GM12878 (cell line): ENCODE data around the gene ARRDC1. TPM values are rescaled to one million over a fixed set of nuclear protein-coding genes. Genes with fewer than 3 reads are reported as not detected.
A peak's percentile ranks its signal among the peaks of the same experiment; 100 is the strongest.

Experiments used
- ATAC-seq: fragments of 200-7000 bp; cut with Tn5 transposase; 3 replicates; pipeline ENCODE4 v1.9.1; 2020; ENCODE audit warnings: mild to moderate bottlenecking, moderate library complexity
- BruUV-seq: library from RNA; stranded (reverse); fragments of 400-500 nt; replicated peaks from 2 replicates; lab custom pipeline; 2021; lab: Mats Ljungman, UMichigan
- CTCF ChIA-PET: fragments of 300-600 bp; sonication (Branson Sonifier 250); formaldehyde crosslinking; extraction: SDS; loops from one replicate; lab custom pipeline; 2021; ENCODE audit warnings: inconsistent platforms; lab: Yijun Ruan, JAX
- POLR2A ChIA-PET: fragments of 350-600 bp; formaldehyde crosslinking; extraction: SDS; loops from one replicate; lab custom pipeline; 2021; ENCODE audit warnings: inconsistent platforms; lab: Charles Lee
- RAD21 ChIA-PET: fragments of 300-600 bp; sonication (Branson Sonifier 250); formaldehyde crosslinking; loops from one replicate; lab custom pipeline; 2023; ENCODE audit warnings: antibody characterized with exemption; ENCODE audit not compliant: unreplicated experiment; lab: Charles Lee
- SMC1A ChIA-PET: fragments of 300-600 bp; sonication (Branson Sonifier 250); formaldehyde crosslinking; loops from one replicate; lab custom pipeline; 2023; ENCODE audit not compliant: unreplicated experiment, uncharacterized antibody; lab: Charles Lee
- DNase-seq: peaks from one replicate; pipeline ENCODE4 v3.0.0-alpha.2; 2011; ENCODE audit warnings: low read depth, low spot score
- FAIRE-seq: peaks from 3 replicates; lab custom pipeline; 2011; peaks lifted over from hg19 to GRCh38; lab: Jason Lieb, UNC
- H2AFZ ChIP-seq: 2 replicates; pipeline ENCODE4 v1.6.0; 2011; ENCODE audit warnings: low read depth, low read length, control low read depth; ENCODE audit not compliant: control insufficient read depth
- H3K27ac ChIP-seq: 2 replicates; pipeline ENCODE4 v1.5.1; 2011; ENCODE audit warnings: control low read depth; ENCODE audit not compliant: control insufficient read depth, insufficient read depth
- H3K27me3 ChIP-seq, 2 experiments: replicated peaks in 1 of 2; 2 replicates each; pipeline versions ENCODE4 v1.6.0 to v1.6.1; 2011; ENCODE audit warnings: low read length in 1 of 2; ENCODE audit not compliant: control insufficient read depth in 2 of 2, insufficient read depth in 2 of 2
- H3K36me3 ChIP-seq, 2 experiments: 2 replicates each; pipeline ENCODE4 v1.5.1; 2011; ENCODE audit warnings: low read length in 1 of 2; ENCODE audit not compliant: control insufficient read depth in 2 of 2, insufficient read depth in 2 of 2
- H3K4me1 ChIP-seq: 2 replicates; pipeline ENCODE4 v1.6.1; 2011; ENCODE audit warnings: mild to moderate bottlenecking, low read length, moderate library complexity, mixed read lengths; ENCODE audit not compliant: control insufficient read depth, insufficient read depth
- H3K4me2 ChIP-seq: 2 replicates; pipeline ENCODE4 v1.6.0; 2011; ENCODE audit warnings: control low read depth; ENCODE audit not compliant: control insufficient read depth, insufficient read depth
- H3K4me3 ChIP-seq: fragments of 200-600 bp; sonication (generic); 2 replicates; pipeline ENCODE4 v1.5.1; 2016
- H3K79me2 ChIP-seq: 2 replicates; pipeline ENCODE4 v1.6.0; 2011; ENCODE audit warnings: low read length; ENCODE audit not compliant: control insufficient read depth, insufficient read depth
- H3K9ac ChIP-seq: 2 replicates; pipeline ENCODE4 v1.8.0; 2011; ENCODE audit warnings: low read length, control low read depth, mixed read lengths; ENCODE audit not compliant: control insufficient read depth, insufficient read depth
- H3K9me3 ChIP-seq: replicated peaks from 3 replicates; pipeline ENCODE4 v1.5.1; 2011; ENCODE audit warnings: mild to moderate bottlenecking, low read length; ENCODE audit not compliant: control insufficient read depth, insufficient read depth
- H4K20me1 ChIP-seq: 2 replicates; pipeline ENCODE4 v1.6.0; 2011; ENCODE audit not compliant: control insufficient read depth, insufficient read depth
- CEBPB ChIP-seq, 2 experiments: fragments of 150-350 bp in 1 of 2; IDR thresholded peaks; 2 replicates each; pipeline ENCODE4 v1.6.1; 2012 to 2014; ENCODE audit warnings: low read depth in 2 of 2, low read length in 2 of 2, borderline replicate concordance in 1 of 2, inconsistent platforms in 1 of 2
- EED ChIP-seq: sonication (generic); IDR thresholded peaks from 2 replicates; pipeline ENCODE4 v1.6.1; 2016; ENCODE audit warnings: antibody characterized with exemption, low read depth
- MEF2B ChIP-seq: fragments of 450-650 bp; IDR thresholded peaks from 2 replicates; pipeline ENCODE4 v1.6.1; 2018; ENCODE audit warnings: mild to moderate bottlenecking, moderate library complexity; ENCODE audit not compliant: partially characterized antibody, poor library complexity, severe bottlenecking
- MLLT1 ChIP-seq: fragments of 450-650 bp; IDR thresholded peaks from 2 replicates; pipeline ENCODE4 v1.6.1; 2016; ENCODE audit warnings: mild to moderate bottlenecking
- MTA3 ChIP-seq: IDR thresholded peaks from 2 replicates; pipeline ENCODE4 v1.6.1; 2012; ENCODE audit warnings: low read length, inconsistent platforms, borderline replicate concordance
- MYB ChIP-seq: fragments of 150-350 bp; IDR thresholded peaks from 2 replicates; pipeline ENCODE4 v1.6.1; 2014; ENCODE audit warnings: mild to moderate bottlenecking, low read depth, low read length, borderline replicate concordance
- MYC ChIP-seq: IDR thresholded peaks from 2 replicates; pipeline ENCODE4 v1.6.1; 2011; ENCODE audit warnings: mild to moderate bottlenecking, low read length, moderate library complexity, inconsistent platforms; ENCODE audit not compliant: insufficient read depth, insufficient replicate concordance, insufficient read length, severe bottlenecking
- NFXL1 ChIP-seq: fragments of 450-650 bp; IDR thresholded peaks from 2 replicates; pipeline ENCODE4 v1.6.1; 2017; ENCODE audit warnings: antibody characterized with exemption, mild to moderate bottlenecking, borderline replicate concordance
- NFYA ChIP-seq: IDR thresholded peaks from 2 replicates; pipeline ENCODE4 v1.6.1; 2011; ENCODE audit warnings: low read depth, mild to moderate bottlenecking, low read length, improper control_type of control experiment, borderline replicate concordance
- NFYB ChIP-seq: IDR thresholded peaks from 2 replicates; pipeline ENCODE4 v1.6.1; 2011; ENCODE audit warnings: low read depth, mild to moderate bottlenecking, low read length, improper control_type of control experiment, moderate library complexity; ENCODE audit not compliant: insufficient read depth
- NR2F1 ChIP-seq: fragments of 450-650 bp; conservative IDR thresholded peaks from 2 replicates; pipeline ENCODE4 v1.6.1; 2017; ENCODE audit warnings: mild to moderate bottlenecking
- RELA ChIP-seq: fragments of 450-650 bp; IDR thresholded peaks from 2 replicates; pipeline ENCODE4 v1.8.0; 2014; ENCODE audit warnings: borderline replicate concordance; ENCODE audit not compliant: partially characterized antibody
- RFX5 ChIP-seq: IDR thresholded peaks from 2 replicates; pipeline ENCODE4 v1.6.1; 2011; ENCODE audit warnings: low read depth, low read length, improper control_type of control experiment
- SMAD5 ChIP-seq: IDR thresholded peaks from 2 replicates; pipeline ENCODE4 v1.6.1; 2016; ENCODE audit warnings: antibody characterized with exemption, low read depth
- SUPT20H ChIP-seq: IDR thresholded peaks from 2 replicates; pipeline ENCODE4 v1.6.1; 2011; ENCODE audit warnings: low read depth, mild to moderate bottlenecking, low read length, moderate library complexity, borderline replicate concordance; ENCODE audit not compliant: control insufficient read depth
- TARDBP ChIP-seq: IDR thresholded peaks from 2 replicates; pipeline ENCODE4 v1.6.1; 2016; ENCODE audit warnings: borderline replicate concordance
- WGBS: methylation state at CpG from one replicate; pipeline ENCODE4 v1.1.6; 2016; ENCODE audit warnings: low lambda C conversion rate; ENCODE audit not compliant: insufficient replicate concordance, insufficient coverage; ENCODE audit errors: missing lambda C conversion rate; 5-methylcytosine and 5-hydroxymethylcytosine counted together
- in situ Hi-C: fragments of 300-500 bp; cut with MboI; formaldehyde crosslinking; loops from 9 replicates; pipeline ENCODE4 v1.14.3; 2018; ENCODE audit warnings: mixed read lengths
- intact Hi-C: fragments of 100-400 bp; cut with micrococcal nuclease; formaldehyde crosslinking; loops from one replicate; pipeline ENCODE4 v1.14.2; 2022; ENCODE audit not compliant: unreplicated experiment
- polyA plus RNA-seq, 11 experiments: library from polyadenylated mRNA; depleted of rRNA in 4 of 11; unstranded in 6 of 11; stranded (reverse) in 5 of 11; fragments of >200 nt; fragmentation: Nextera tagmentation in 4 of 11; fragmentation: Illumina TruSeq in 1 of 11; extraction: Ambion mirVana in 4 of 11; extraction: Trizol in 1 of 11; gene quantifications; 1 replicate in 1 of 11; 2 replicates in 10 of 11; pipeline versions ENCODE4 v1.2.1 to v1.2.3, GENCODE V29; 2011 to 2016; ENCODE audit warnings: inconsistent platforms in 2 of 11, missing spikeins in 2 of 11, low read depth in 1 of 11
- total RNA-seq, 4 experiments: library from RNA; depleted of rRNA in 3 of 4; stranded (reverse); fragments of >200 nt in 3 of 4; fragmentation: Illumina TruSeq in 1 of 4; extraction: Trizol in 1 of 4; gene quantifications; 2 replicates each; pipeline versions ENCODE4 v1.2.1 to v1.2.3, GENCODE V29; 2013 to 2021
- TF ChIP-seq, protein P1 (sequence below): fragments of 150-350 bp; IDR thresholded peaks from 2 replicates; pipeline ENCODE4 v1.6.1; 2014; ENCODE audit warnings: mild to moderate bottlenecking, low read depth, low read length

ARRDC1 gene
- total and polyA plus RNA-seq, 10 of the 15 experiments (the other 5 are each of a cell fraction or from before 2014, with no cell fraction given), result 0.23 to 34.4 (median 20.9) TPM

GRCh38 chr9:137602661-137603060 is 2.8 kb upstream of the ARRDC1 start:
- intact Hi-C loops (no loop called here), in situ Hi-C loops (no loop called here)
- WGBS, result 1% methylated on average over 3 of the region's 3 CpGs
- H4K20me1 ChIP-seq, result no peaks in the 10 kb centered on the region
- H3K4me1 ChIP-seq, result peaks cover 11% of the 10 kb centered on the region
- TF ChIP-seq MYB (no peak), MTA3 (no peak), MEF2B (no peak), NFYB (no peak), CEBPB (IDR thresholded peaks at IDR 0.05; ENCODE audit: borderline replicate concordance in 1 of 2, low read depth in 2 of 2, low read length in 2 of 2) (no peak)
- H2AFZ ChIP-seq, result 0 out of 2 replicates have a peak overlapping the region, but pooled peaks have one; percentile 4
- no peaks in the 10 kb centered on the region for H3K27me3 ChIP-seq
- no peak for ATAC-seq
- no TSS peak for BruUV-seq
- SMC1A ChIA-PET, result no interaction called here
- H3K9me3 ChIP-seq, result no peaks in the 10 kb centered on the region
- peaks cover 4% of the 10 kb centered on the region for H3K79me2 ChIP-seq
- H3K4me3 ChIP-seq, result no peak overlapping the region
- no peaks in the 10 kb centered on the region for H3K36me3 ChIP-seq
- CTCF ChIA-PET, result no interaction called here
- H3K27ac ChIP-seq, result no peak overlapping the region
- peak; percentile 7 for FAIRE-seq
- H3K9ac ChIP-seq, result no peak overlapping the region
- no peak overlapping the region for H3K4me2 ChIP-seq
- RAD21 ChIA-PET, result no interaction called here
- POLR2A ChIA-PET, result no interaction called here
- DNase-seq, result no peak

GRCh38 chr9:137603879-137604278 is 1.6 kb upstream of the ARRDC1 start:
- no TSS peak for BruUV-seq
- no peaks in the 10 kb centered on the region for H3K27me3 ChIP-seq
- H4K20me1 ChIP-seq, result no peaks in the 10 kb centered on the region; the same call in 1 of the 2 replicates
- H3K36me3 ChIP-seq, result no peaks in the 10 kb centered on the region
- no peak for FAIRE-seq
- RAD21 ChIA-PET, result no interaction called here
- no peak for ATAC-seq
- peaks cover 11% of the 10 kb centered on the region for H3K4me1 ChIP-seq
- no peak overlapping the region for H3K27ac ChIP-seq
- 88% methylated on average over 13 of the region's 13 CpGs for WGBS
- no peak overlapping the region for H2AFZ ChIP-seq
- intact Hi-C loops, result no loop called here
- no peak overlapping the region for H3K4me3 ChIP-seq
- H3K4me2 ChIP-seq, result no peak overlapping the region
- in situ Hi-C loops, result no loop called here
- H3K9ac ChIP-seq, result no peak overlapping the region
- DNase-seq, result no peak
- SMC1A ChIA-PET, result no interaction called here
- H3K79me2 ChIP-seq, result peaks cover 4% of the 10 kb centered on the region
- no peaks in the 10 kb centered on the region for H3K9me3 ChIP-seq
- CTCF ChIA-PET, result no interaction called here
- POLR2A ChIA-PET, result no interaction called here
- TF ChIP-seq NFYA (no peak), EED (no peak), NFXL1 (no peak), RELA (no peak), MLLT1 (no peak), MYC (no peak), TARDBP (no peak), NR2F1 (no peak), SMAD5 (no peak), SUPT20H (no peak), RFX5 (no peak)
- TF ChIP-seq, protein P1, sequence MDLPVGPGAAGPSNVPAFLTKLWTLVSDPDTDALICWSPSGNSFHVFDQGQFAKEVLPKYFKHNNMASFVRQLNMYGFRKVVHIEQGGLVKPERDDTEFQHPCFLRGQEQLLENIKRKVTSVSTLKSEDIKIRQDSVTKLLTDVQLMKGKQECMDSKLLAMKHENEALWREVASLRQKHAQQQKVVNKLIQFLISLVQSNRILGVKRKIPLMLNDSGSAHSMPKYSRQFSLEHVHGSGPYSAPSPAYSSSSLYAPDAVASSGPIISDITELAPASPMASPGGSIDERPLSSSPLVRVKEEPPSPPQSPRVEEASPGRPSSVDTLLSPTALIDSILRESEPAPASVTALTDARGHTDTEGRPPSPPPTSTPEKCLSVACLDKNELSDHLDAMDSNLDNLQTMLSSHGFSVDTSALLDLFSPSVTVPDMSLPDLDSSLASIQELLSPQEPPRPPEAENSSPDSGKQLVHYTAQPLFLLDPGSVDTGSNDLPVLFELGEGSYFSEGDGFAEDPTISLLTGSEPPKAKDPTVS, result no peak
